ENCODE results near the gene VASH1.
A peak's percentile ranks its signal among the peaks of the same experiment; 100 is the strongest.

Gene VASH1

DNA sequence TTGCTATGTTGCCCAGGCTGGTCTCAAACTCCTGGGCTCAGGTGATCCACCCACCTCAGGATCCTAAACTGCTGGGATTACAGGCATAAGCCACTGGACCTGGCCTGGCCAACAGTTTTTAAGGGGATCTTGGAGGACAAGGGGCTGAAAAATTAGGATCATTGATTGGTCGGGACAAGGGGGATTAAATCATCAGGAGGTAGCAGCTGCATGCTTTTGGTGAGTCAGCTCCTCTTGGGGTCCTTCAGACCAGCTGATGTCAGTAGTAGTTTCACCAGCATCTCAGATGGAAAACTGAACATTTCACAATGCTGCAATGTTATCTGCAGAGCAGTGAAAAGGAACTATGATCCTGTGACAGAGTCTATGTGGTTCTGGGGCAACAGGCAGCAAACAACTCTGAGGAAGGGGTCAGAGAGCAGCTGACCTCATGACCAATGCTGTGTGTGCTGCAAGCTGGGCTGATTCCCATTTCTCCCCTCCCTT lies 71.3 kb downstream of the VASH1 start:
- peak; percentile 49 for DNase-seq (ENCODE audit: low spot score)

Measured in Ammon's horn (tissue), 1 donor.